OCI-LY1 (cell line): Measurements from ENCODE around the gene SSNA1.

ENCODE experiments used
- CTCF ChIP-seq: fragments of 200-600 bp; sonication (generic), shearing (Covaris generic); IDR thresholded peaks from 2 replicates; pipeline ENCODE4 v1.5.1; 2017; ENCODE audit warnings: mild to moderate bottlenecking, antibody characterized with exemption, low read length, moderate library complexity, mixed read lengths
- EZH2 ChIP-seq: fragments of 200-600 bp; sonication (generic), shearing (Covaris generic); IDR thresholded peaks from 2 replicates; pipeline ENCODE4 v1.8.0; 2017; ENCODE audit warnings: borderline replicate concordance, mixed run types, mild to moderate bottlenecking, antibody characterized with exemption, low read length, moderate library complexity, mixed read lengths

GRCh38 chr9:137148242-137148641 lies 40.2 kb upstream of the SSNA1 start:
- TF ChIP-seq CTCF (no peak), EZH2 (no peak)
